ENCODE measurements around the gene LRRC14B. TPM values are rescaled to one million over a fixed set of nuclear protein-coding genes. Genes with fewer than 3 reads are reported as not detected.

The LRRC14B gene
- total and polyA plus RNA-seq, 2 experiments from 2014 or later, result not detected

DNA sequence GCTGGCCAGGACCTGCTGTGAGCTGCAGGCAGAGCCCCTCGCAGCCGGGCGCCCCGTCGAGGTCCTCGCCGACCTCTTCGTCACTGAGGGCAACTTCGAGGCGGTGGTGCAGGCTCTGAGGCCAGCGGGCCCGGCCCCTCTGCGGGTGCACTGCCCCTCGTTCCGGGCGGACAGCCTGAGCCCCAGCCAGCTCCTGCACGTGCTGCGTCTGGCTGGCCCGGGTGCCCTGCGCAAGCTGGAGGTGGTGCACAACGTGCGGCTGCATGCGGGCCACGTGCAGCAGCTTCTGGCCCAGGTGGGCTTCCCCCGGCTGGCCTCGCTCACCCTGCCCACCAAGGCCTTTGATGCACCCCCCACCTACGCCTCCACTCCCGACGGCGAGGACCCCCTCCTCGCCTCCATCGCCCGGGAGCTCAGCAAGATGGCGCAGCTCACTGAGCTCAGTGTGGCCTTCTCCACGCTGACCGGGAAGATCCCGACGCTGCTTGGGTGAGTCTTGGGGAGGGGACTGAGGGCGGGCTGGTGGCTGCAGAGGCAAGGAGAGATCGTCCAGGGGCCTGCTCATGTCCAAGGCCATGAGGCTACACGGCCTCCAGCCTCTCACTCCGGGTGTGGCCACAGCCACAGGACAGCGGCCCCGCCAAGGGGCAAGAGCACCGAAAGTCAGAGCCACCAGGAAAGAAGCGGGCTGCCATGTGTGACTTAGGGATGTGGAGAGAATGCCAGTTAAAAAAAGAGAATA, 825 bp downstream of the LRRC14B start (continued):
- TF ChIP-seq ZNF462 (CRISPR knock-in tag; IDR thresholded peaks at IDR 0.05) (no peak), JUNB (IDR thresholded peaks at IDR 0.05; ENCODE audit: unreplicated experiment) (no peak), EZH2phosphoT487 (IDR thresholded peaks at IDR 0.05; ENCODE audit: unreplicated experiment) (no peak), ZNF114 (CRISPR knock-in tag; IDR thresholded peaks at IDR 0.05) (no peak), CREB1 (CRISPR knock-in tag; IDR thresholded peaks at IDR 0.05; ENCODE audit: low read depth) (no peak), NANOG (IDR thresholded peaks at IDR 0.05; ENCODE audit: borderline replicate concordance) (no peak), POLR2AphosphoS5 (IDR thresholded peaks at IDR 0.05; ENCODE audit: low read depth) (no peak)
- TF ChIP-seq, protein P1, sequence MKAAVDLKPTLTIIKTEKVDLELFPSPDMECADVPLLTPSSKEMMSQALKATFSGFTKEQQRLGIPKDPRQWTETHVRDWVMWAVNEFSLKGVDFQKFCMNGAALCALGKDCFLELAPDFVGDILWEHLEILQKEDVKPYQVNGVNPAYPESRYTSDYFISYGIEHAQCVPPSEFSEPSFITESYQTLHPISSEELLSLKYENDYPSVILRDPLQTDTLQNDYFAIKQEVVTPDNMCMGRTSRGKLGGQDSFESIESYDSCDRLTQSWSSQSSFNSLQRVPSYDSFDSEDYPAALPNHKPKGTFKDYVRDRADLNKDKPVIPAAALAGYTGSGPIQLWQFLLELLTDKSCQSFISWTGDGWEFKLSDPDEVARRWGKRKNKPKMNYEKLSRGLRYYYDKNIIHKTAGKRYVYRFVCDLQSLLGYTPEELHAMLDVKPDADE (IDR thresholded peaks at IDR 0.05), result no peak

- no peak overlapping the region for H3K27ac Mint-ChIP-seq
- H3K9me2 ChIP-seq (ENCODE audit: insufficient read depth), result no peaks in the 10 kb centered on the region
- ATAC-seq (no peak), DNase-seq (ENCODE audit: low spot score) (no peak)
- 0 out of 2 replicates have a peak, but pooled peaks cover 2% of the 10 kb centered on the region for H3F3A ChIP-seq (replicated peaks; ENCODE audit: low read depth)
- H3K4me2 ChIP-seq, result no peak overlapping the region
- H3K27me3 Mint-ChIP-seq (ENCODE audit: insufficient read depth, low read depth, poor library complexity), result peaks cover 16% of the 10 kb centered on the region
- H3K9me3 Mint-ChIP-seq, result no peaks in the 10 kb centered on the region
- no peaks in the 10 kb centered on the region for H3K36me3 Mint-ChIP-seq (ENCODE audit: low read depth)
- peaks cover 16% of the 10 kb centered on the region; the same call in 2 of the 3 replicates for H3K4me1 Mint-ChIP-seq
- H3K4me3 ChIP-seq, result no peak overlapping the region
- no peaks in the 10 kb centered on the region; the same call in 1 of the 2 replicates for H3K4me1 ChIP-seq (ENCODE audit: insufficient read depth)
- H3K36me3 ChIP-seq (ENCODE audit: insufficient read depth), result no peaks in the 10 kb centered on the region
- H3K4me3 Mint-ChIP-seq, result no peak overlapping the region
- no peak overlapping the region for H3K27ac ChIP-seq (ENCODE audit: low read depth)
- no peaks in the 10 kb centered on the region for H3K27me3 ChIP-seq (ENCODE audit: insufficient read depth)
- no peaks in the 10 kb centered on the region for H4K20me1 ChIP-seq (replicated peaks; ENCODE audit: insufficient read depth)
- no peaks in the 10 kb centered on the region for H3K79me2 ChIP-seq (replicated peaks; ENCODE audit: insufficient read depth)
- H2AFZ ChIP-seq, result no peak overlapping the region
- TF ChIP-seq POLR2AphosphoS5 (IDR thresholded peaks at IDR 0.05; ENCODE audit: low read depth) (no peak), ZNF114 (CRISPR knock-in tag; IDR thresholded peaks at IDR 0.05) (no peak), NANOG (IDR thresholded peaks at IDR 0.05; ENCODE audit: borderline replicate concordance) (no peak), ZNF331 (CRISPR knock-in tag; IDR thresholded peaks at IDR 0.05; ENCODE audit: low read depth) (no peak), CREB1 (CRISPR knock-in tag; IDR thresholded peaks at IDR 0.05; ENCODE audit: low read depth) (no peak), EZH2 (IDR thresholded peaks at IDR 0.05; ENCODE audit: low read depth, unreplicated experiment) (no peak), JUNB (IDR thresholded peaks at IDR 0.05; ENCODE audit: unreplicated experiment) (no peak), REST (IDR thresholded peaks at IDR 0.05; ENCODE audit: unreplicated experiment) (no peak)
- TF ChIP-seq, protein P2, sequence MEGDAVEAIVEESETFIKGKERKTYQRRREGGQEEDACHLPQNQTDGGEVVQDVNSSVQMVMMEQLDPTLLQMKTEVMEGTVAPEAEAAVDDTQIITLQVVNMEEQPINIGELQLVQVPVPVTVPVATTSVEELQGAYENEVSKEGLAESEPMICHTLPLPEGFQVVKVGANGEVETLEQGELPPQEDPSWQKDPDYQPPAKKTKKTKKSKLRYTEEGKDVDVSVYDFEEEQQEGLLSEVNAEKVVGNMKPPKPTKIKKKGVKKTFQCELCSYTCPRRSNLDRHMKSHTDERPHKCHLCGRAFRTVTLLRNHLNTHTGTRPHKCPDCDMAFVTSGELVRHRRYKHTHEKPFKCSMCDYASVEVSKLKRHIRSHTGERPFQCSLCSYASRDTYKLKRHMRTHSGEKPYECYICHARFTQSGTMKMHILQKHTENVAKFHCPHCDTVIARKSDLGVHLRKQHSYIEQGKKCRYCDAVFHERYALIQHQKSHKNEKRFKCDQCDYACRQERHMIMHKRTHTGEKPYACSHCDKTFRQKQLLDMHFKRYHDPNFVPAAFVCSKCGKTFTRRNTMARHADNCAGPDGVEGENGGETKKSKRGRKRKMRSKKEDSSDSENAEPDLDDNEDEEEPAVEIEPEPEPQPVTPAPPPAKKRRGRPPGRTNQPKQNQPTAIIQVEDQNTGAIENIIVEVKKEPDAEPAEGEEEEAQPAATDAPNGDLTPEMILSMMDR (conservative IDR thresholded peaks at IDR 0.05; ENCODE audit: low read depth in 2 of 2), result no peak
Observed at GRCh38 chr5:192691-192969, 1.3 kb downstream of the LRRC14B start.

Measured in GM23338 (cell line).